GM23338 (cell line): ENCODE measurements around the gene ICAM3. TPM values are rescaled to one million over a fixed set of nuclear protein-coding genes. Genes with fewer than 3 reads are reported as not detected.

ENCODE experiments used
- ATAC-seq: fragments of 200-7000 bp; cut with Tn5 transposase; 3 replicates; pipeline ENCODE4 v1.9.1; 2020
- DNase-seq: peaks from one replicate; pipeline ENCODE4 v3.0.0-alpha.2; 2015; ENCODE audit warnings: low spot score
- H2AFZ ChIP-seq: fragments of 200-600 bp; sonication (generic); 2 replicates; pipeline ENCODE4 v1.8.0; 2016; ENCODE audit warnings: antibody characterized with exemption, mild to moderate bottlenecking, moderate library complexity
- H3F3A ChIP-seq: fragments of 200-600 bp; sonication (generic); replicated peaks from 2 replicates; pipeline ENCODE4 v1.8.0; 2017; ENCODE audit warnings: antibody characterized with exemption, mixed run types, low read depth
- H3K27ac ChIP-seq: fragments of 200-600 bp; sonication (generic); 2 replicates; pipeline ENCODE4 v1.6.1; 2016; ENCODE audit warnings: low read depth
- H3K27me3 ChIP-seq: fragments of 200-600 bp; sonication (generic); 2 replicates; pipeline ENCODE4 v1.8.0; 2016; ENCODE audit warnings: mild to moderate bottlenecking, mixed run types, moderate library complexity; ENCODE audit not compliant: insufficient read depth
- H3K36me3 ChIP-seq: fragments of 200-600 bp; sonication (generic); 2 replicates; pipeline ENCODE4 v1.8.0; 2016; ENCODE audit warnings: mild to moderate bottlenecking; ENCODE audit not compliant: insufficient read depth
- H3K4me1 ChIP-seq: fragments of 200-600 bp; sonication (generic); 2 replicates; pipeline ENCODE4 v1.8.0; 2016; ENCODE audit warnings: mild to moderate bottlenecking, moderate library complexity; ENCODE audit not compliant: insufficient read depth
- H3K4me2 ChIP-seq: fragments of 200-600 bp; sonication (generic); 2 replicates; pipeline ENCODE4 v1.7.1; 2017; ENCODE audit warnings: mixed run types
- H3K4me3 ChIP-seq: fragments of 200-600 bp; sonication (generic); 2 replicates; pipeline ENCODE4 v1.6.1; 2016; ENCODE audit warnings: mixed run types
- H3K79me2 ChIP-seq: fragments of 200-600 bp; sonication (generic); replicated peaks from 2 replicates; pipeline ENCODE4 v1.8.0; 2017; ENCODE audit warnings: mild to moderate bottlenecking; ENCODE audit not compliant: insufficient read depth
- H3K9me2 ChIP-seq: fragments of 200-600 bp; sonication (generic); 2 replicates; pipeline ENCODE4 v1.8.0; 2017; ENCODE audit not compliant: insufficient read depth
- H4K20me1 ChIP-seq: fragments of 200-600 bp; sonication (generic); replicated peaks from 2 replicates; pipeline ENCODE4 v1.8.0; 2017; ENCODE audit warnings: mild to moderate bottlenecking; ENCODE audit not compliant: insufficient read depth
- H3K27ac Mint-ChIP-seq: 2 replicates; pipeline ENCODE4 v1.8.0; 2020; ENCODE audit warnings: inconsistent platforms, mild to moderate bottlenecking, moderate library complexity, mixed read lengths
- H3K27me3 Mint-ChIP-seq: 3 replicates; pipeline ENCODE4 v1.8.0; 2022; ENCODE audit warnings: low read depth, mild to moderate bottlenecking, moderate library complexity, mixed read lengths, inconsistent platforms; ENCODE audit not compliant: insufficient read depth, poor library complexity
- H3K36me3 Mint-ChIP-seq: 3 replicates; pipeline ENCODE4 v1.8.0; 2021; ENCODE audit warnings: low read depth, mild to moderate bottlenecking, inconsistent platforms, moderate library complexity, mixed read lengths
- H3K4me1 Mint-ChIP-seq: 3 replicates; pipeline ENCODE4 v1.8.0; 2020; ENCODE audit warnings: mild to moderate bottlenecking, inconsistent platforms, mixed read lengths
- H3K4me3 Mint-ChIP-seq: 3 replicates; pipeline ENCODE4 v1.8.0; 2021; ENCODE audit warnings: moderate library complexity, mild to moderate bottlenecking, inconsistent platforms, mixed read lengths
- H3K9me3 Mint-ChIP-seq: 3 replicates; pipeline ENCODE4 v1.8.0; 2020; ENCODE audit warnings: moderate library complexity, mild to moderate bottlenecking, inconsistent platforms, mixed read lengths
- CREB1 ChIP-seq: fragments of 250-450 bp; sonication (Bioruptor Pico); IDR thresholded peaks from 2 replicates; pipeline ENCODE4 v1.5.0; 2020; ENCODE audit warnings: low read depth, mild to moderate bottlenecking, moderate library complexity
- EZH2 ChIP-seq: fragments of 200-600 bp; sonication (generic); IDR thresholded peaks from one replicate; pipeline ENCODE4 v1.8.0; 2017; ENCODE audit warnings: antibody characterized with exemption, mild to moderate bottlenecking, low read depth; ENCODE audit not compliant: unreplicated experiment
- EZH2phosphoT487 ChIP-seq: fragments of 200-600 bp; sonication (generic); IDR thresholded peaks from one replicate; pipeline ENCODE4 v1.8.1; 2018; ENCODE audit warnings: antibody characterized with exemption; ENCODE audit not compliant: unreplicated experiment
- JUNB ChIP-seq: IDR thresholded peaks from one replicate; pipeline ENCODE4 v1.6.1; 2016; ENCODE audit warnings: antibody characterized with exemption; ENCODE audit not compliant: unreplicated experiment
- POLR2AphosphoS5 ChIP-seq: IDR thresholded peaks from 2 replicates; pipeline ENCODE4 v1.6.1; 2016; ENCODE audit warnings: antibody characterized with exemption, low read depth
- STAT1 ChIP-seq: IDR thresholded peaks from one replicate; pipeline ENCODE4 v1.6.1; 2016; ENCODE audit warnings: antibody characterized with exemption; ENCODE audit not compliant: unreplicated experiment
- ZNF114 ChIP-seq: fragments of 250-450 bp; sonication (Bioruptor Pico); IDR thresholded peaks from 2 replicates; pipeline ENCODE4 v1.5.0; 2020; ENCODE audit warnings: mild to moderate bottlenecking, moderate library complexity
- polyA plus RNA-seq: library from polyadenylated mRNA; unstranded; fragments of >200 nt; fragmentation: Nextera tagmentation; extraction: Ambion mirVana; gene quantifications from 2 replicates; pipeline ENCODE4 v1.2.1, GENCODE V29; 2016
- total RNA-seq: library from RNA; depleted of rRNA; stranded (reverse); fragments of >200 nt; shearing (Covaris generic); gene quantifications from 2 replicates; pipeline ENCODE4 v1.2.3, GENCODE V29; 2014
- TF ChIP-seq, protein P1 (sequence below): IDR thresholded peaks from one replicate; pipeline ENCODE4 v1.6.1; 2018; ENCODE audit warnings: antibody characterized with exemption; ENCODE audit not compliant: unreplicated experiment
- TF ChIP-seq, protein P2 (sequence below), 2 experiments: fragments of 200-600 bp in 1 of 2; sonication (generic) in 1 of 2; conservative IDR thresholded peaks; 2 replicates each; pipeline versions ENCODE4 v1.5.1 to v1.6.1; 2016 to 2017; ENCODE audit warnings: antibody characterized with exemption in 2 of 2, low read depth in 2 of 2, mild to moderate bottlenecking in 2 of 2, moderate library complexity in 1 of 2
- TF ChIP-seq, protein P3 (sequence below): IDR thresholded peaks from 2 replicates; pipeline ENCODE4 v1.6.1; 2016; ENCODE audit warnings: antibody characterized with exemption

The ICAM3 gene
- total and polyA plus RNA-seq, 2 experiments from 2014 or later = 9.6 to 14.7 TPM

GRCh38 chr19:10352764-10353671 lies 13.6 kb upstream of the ICAM3 start (continued):
- TF ChIP-seq, protein P1, sequence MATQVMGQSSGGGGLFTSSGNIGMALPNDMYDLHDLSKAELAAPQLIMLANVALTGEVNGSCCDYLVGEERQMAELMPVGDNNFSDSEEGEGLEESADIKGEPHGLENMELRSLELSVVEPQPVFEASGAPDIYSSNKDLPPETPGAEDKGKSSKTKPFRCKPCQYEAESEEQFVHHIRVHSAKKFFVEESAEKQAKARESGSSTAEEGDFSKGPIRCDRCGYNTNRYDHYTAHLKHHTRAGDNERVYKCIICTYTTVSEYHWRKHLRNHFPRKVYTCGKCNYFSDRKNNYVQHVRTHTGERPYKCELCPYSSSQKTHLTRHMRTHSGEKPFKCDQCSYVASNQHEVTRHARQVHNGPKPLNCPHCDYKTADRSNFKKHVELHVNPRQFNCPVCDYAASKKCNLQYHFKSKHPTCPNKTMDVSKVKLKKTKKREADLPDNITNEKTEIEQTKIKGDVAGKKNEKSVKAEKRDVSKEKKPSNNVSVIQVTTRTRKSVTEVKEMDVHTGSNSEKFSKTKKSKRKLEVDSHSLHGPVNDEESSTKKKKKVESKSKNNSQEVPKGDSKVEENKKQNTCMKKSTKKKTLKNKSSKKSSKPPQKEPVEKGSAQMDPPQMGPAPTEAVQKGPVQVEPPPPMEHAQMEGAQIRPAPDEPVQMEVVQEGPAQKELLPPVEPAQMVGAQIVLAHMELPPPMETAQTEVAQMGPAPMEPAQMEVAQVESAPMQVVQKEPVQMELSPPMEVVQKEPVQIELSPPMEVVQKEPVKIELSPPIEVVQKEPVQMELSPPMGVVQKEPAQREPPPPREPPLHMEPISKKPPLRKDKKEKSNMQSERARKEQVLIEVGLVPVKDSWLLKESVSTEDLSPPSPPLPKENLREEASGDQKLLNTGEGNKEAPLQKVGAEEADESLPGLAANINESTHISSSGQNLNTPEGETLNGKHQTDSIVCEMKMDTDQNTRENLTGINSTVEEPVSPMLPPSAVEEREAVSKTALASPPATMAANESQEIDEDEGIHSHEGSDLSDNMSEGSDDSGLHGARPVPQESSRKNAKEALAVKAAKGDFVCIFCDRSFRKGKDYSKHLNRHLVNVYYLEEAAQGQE = no peak
- peak; percentile 55; the same call in 1 of the 2 replicates for TF ChIP-seq POLR2AphosphoS5
- TF ChIP-seq EZH2 = no peak
- no peak for TF ChIP-seq JUNB
- no peak for TF ChIP-seq CREB1 (CRISPR knock-in tag)
- TF ChIP-seq, protein P2, sequence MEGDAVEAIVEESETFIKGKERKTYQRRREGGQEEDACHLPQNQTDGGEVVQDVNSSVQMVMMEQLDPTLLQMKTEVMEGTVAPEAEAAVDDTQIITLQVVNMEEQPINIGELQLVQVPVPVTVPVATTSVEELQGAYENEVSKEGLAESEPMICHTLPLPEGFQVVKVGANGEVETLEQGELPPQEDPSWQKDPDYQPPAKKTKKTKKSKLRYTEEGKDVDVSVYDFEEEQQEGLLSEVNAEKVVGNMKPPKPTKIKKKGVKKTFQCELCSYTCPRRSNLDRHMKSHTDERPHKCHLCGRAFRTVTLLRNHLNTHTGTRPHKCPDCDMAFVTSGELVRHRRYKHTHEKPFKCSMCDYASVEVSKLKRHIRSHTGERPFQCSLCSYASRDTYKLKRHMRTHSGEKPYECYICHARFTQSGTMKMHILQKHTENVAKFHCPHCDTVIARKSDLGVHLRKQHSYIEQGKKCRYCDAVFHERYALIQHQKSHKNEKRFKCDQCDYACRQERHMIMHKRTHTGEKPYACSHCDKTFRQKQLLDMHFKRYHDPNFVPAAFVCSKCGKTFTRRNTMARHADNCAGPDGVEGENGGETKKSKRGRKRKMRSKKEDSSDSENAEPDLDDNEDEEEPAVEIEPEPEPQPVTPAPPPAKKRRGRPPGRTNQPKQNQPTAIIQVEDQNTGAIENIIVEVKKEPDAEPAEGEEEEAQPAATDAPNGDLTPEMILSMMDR (conservative IDR thresholded peaks at IDR 0.05; ENCODE audit: low read depth in 2 of 2) = no peak
- TF ChIP-seq ZNF114 (CRISPR knock-in tag) = no peak
- no peak for TF ChIP-seq EZH2phosphoT487
- no peak for TF ChIP-seq STAT1

- Histone ChIP-seq H3K27ac (no peak overlapping the region), H3K27me3 (no peaks in the 10 kb centered on the region), H3K4me1 (no peaks in the 10 kb centered on the region), H3K4me2 (no peak overlapping the region), H3K36me3 (no peaks in the 10 kb centered on the region), H3K9me2 (no peaks in the 10 kb centered on the region), H3K79me2 (no peaks in the 10 kb centered on the region), H3K4me3 (no peak overlapping the region), H4K20me1 (no peaks in the 10 kb centered on the region), H3F3A (no peaks in the 10 kb centered on the region), H2AFZ (no peak overlapping the region)
- no peaks in the 10 kb centered on the region for H3K4me1 Mint-ChIP-seq
- H3K4me3 Mint-ChIP-seq = no peak overlapping the region
- peaks cover 9% of the 10 kb centered on the region for H3K27me3 Mint-ChIP-seq
- ATAC-seq (no peak), DNase-seq (no peak)
- H3K36me3 Mint-ChIP-seq = 0 out of 3 replicates have a peak, but pooled peaks cover 4% of the 10 kb centered on the region
- no peak overlapping the region for H3K27ac Mint-ChIP-seq
- no peaks in the 10 kb centered on the region; the same call in 2 of the 3 replicates for H3K9me3 Mint-ChIP-seq
- TF ChIP-seq, protein P3, sequence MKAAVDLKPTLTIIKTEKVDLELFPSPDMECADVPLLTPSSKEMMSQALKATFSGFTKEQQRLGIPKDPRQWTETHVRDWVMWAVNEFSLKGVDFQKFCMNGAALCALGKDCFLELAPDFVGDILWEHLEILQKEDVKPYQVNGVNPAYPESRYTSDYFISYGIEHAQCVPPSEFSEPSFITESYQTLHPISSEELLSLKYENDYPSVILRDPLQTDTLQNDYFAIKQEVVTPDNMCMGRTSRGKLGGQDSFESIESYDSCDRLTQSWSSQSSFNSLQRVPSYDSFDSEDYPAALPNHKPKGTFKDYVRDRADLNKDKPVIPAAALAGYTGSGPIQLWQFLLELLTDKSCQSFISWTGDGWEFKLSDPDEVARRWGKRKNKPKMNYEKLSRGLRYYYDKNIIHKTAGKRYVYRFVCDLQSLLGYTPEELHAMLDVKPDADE = no peak
- TF ChIP-seq, protein P2 (conservative IDR thresholded peaks at IDR 0.05; ENCODE audit: low read depth in 2 of 2) = no peak
- TF ChIP-seq POLR2AphosphoS5 = no peak
- TF ChIP-seq EZH2 = no peak
These were observed 7.1 kb upstream of the ICAM3 start for GRCh38 chr19:10346509-10346908.
